Liver (tissue), 3 donors: ENCODE results near the gene CCDC63.

Experiments
- ATF3 ChIP-seq: IDR thresholded peaks from 2 replicates; pipeline ENCODE4 v1.6.1; 2016; ENCODE audit warnings: antibody characterized with exemption
- CTCF ChIP-seq: fragments of 150-350 bp; IDR thresholded peaks from 2 replicates; pipeline ENCODE4 v1.5.1; 2017; ENCODE audit warnings: improper control_type of control experiment, low read depth, low read length; ENCODE audit not compliant: missing input control
- EGR1 ChIP-seq, 2 donors: IDR thresholded peaks; 2 replicates each; pipeline ENCODE4 v1.6.1; 2016 to 2018; ENCODE audit warnings: antibody characterized with exemption in 2 of 2, low read depth in 2 of 2
- HNF4G ChIP-seq: IDR thresholded peaks from 2 replicates; pipeline ENCODE4 v1.6.1; 2016; ENCODE audit warnings: antibody characterized with exemption
- JUND ChIP-seq, 2 donors: IDR thresholded peaks; 2 replicates each; pipeline ENCODE4 v1.6.1; 2016; ENCODE audit warnings: antibody characterized with exemption in 2 of 2
- NR2F2 ChIP-seq: IDR thresholded peaks from 2 replicates; pipeline ENCODE4 v1.6.1; 2016; ENCODE audit warnings: antibody characterized with exemption
- RAD21 ChIP-seq, 2 donors: IDR thresholded peaks; 2 replicates each; pipeline ENCODE4 v1.6.1; 2016; ENCODE audit warnings: antibody characterized with exemption in 2 of 2, mild to moderate bottlenecking in 2 of 2
- RXRA ChIP-seq, 2 donors: IDR thresholded peaks; 2 replicates each; pipeline ENCODE4 v1.6.1; 2017 to 2018; ENCODE audit warnings: antibody characterized with exemption in 2 of 2, mild to moderate bottlenecking in 1 of 2
- SP1 ChIP-seq: IDR thresholded peaks from 2 replicates; pipeline ENCODE4 v1.6.1; 2018; ENCODE audit warnings: antibody characterized with exemption, mild to moderate bottlenecking
- TAF1 ChIP-seq: conservative IDR thresholded peaks from 2 replicates; pipeline ENCODE4 v1.6.1; 2016; ENCODE audit warnings: antibody characterized with exemption, mild to moderate bottlenecking
- YY1 ChIP-seq: IDR thresholded peaks from 2 replicates; pipeline ENCODE4 v1.6.1; 2016; ENCODE audit warnings: antibody characterized with exemption, mild to moderate bottlenecking
- TF ChIP-seq, protein P1 (sequence below): IDR thresholded peaks from 2 replicates; pipeline ENCODE4 v1.6.1; 2016; ENCODE audit warnings: antibody characterized with exemption
- TF ChIP-seq, protein P2 (sequence below): IDR thresholded peaks from 2 replicates; pipeline ENCODE4 v1.6.1; 2016; ENCODE audit warnings: antibody characterized with exemption
- TF ChIP-seq, protein P3 (sequence below): IDR thresholded peaks from 2 replicates; pipeline ENCODE4 v1.6.1; 2016; ENCODE audit warnings: antibody characterized with exemption, mild to moderate bottlenecking
- donor health status: healthy.
- donor health status: healthy.

- TF ChIP-seq CTCF (no peak), EGR1 (IDR thresholded peaks at IDR 0.05; ENCODE audit: low read depth in 2 of 2) (no peak), ATF3 (no peak), RAD21 (IDR thresholded peaks at IDR 0.05) (no peak), TAF1 (no peak), HNF4G (no peak), NR2F2 (no peak), JUND (IDR thresholded peaks at IDR 0.05) (no peak), SP1 (no peak), YY1 (no peak), RXRA (IDR thresholded peaks at IDR 0.05) (no peak)
- TF ChIP-seq, protein P1, sequence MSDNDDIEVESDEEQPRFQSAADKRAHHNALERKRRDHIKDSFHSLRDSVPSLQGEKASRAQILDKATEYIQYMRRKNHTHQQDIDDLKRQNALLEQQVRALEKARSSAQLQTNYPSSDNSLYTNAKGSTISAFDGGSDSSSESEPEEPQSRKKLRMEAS: no peak
- TF ChIP-seq, protein P2, sequence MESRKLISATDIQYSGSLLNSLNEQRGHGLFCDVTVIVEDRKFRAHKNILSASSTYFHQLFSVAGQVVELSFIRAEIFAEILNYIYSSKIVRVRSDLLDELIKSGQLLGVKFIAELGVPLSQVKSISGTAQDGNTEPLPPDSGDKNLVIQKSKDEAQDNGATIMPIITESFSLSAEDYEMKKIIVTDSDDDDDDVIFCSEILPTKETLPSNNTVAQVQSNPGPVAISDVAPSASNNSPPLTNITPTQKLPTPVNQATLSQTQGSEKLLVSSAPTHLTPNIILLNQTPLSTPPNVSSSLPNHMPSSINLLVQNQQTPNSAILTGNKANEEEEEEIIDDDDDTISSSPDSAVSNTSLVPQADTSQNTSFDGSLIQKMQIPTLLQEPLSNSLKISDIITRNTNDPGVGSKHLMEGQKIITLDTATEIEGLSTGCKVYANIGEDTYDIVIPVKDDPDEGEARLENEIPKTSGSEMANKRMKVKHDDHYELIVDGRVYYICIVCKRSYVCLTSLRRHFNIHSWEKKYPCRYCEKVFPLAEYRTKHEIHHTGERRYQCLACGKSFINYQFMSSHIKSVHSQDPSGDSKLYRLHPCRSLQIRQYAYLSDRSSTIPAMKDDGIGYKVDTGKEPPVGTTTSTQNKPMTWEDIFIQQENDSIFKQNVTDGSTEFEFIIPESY: no peak
- TF ChIP-seq, protein P3, sequence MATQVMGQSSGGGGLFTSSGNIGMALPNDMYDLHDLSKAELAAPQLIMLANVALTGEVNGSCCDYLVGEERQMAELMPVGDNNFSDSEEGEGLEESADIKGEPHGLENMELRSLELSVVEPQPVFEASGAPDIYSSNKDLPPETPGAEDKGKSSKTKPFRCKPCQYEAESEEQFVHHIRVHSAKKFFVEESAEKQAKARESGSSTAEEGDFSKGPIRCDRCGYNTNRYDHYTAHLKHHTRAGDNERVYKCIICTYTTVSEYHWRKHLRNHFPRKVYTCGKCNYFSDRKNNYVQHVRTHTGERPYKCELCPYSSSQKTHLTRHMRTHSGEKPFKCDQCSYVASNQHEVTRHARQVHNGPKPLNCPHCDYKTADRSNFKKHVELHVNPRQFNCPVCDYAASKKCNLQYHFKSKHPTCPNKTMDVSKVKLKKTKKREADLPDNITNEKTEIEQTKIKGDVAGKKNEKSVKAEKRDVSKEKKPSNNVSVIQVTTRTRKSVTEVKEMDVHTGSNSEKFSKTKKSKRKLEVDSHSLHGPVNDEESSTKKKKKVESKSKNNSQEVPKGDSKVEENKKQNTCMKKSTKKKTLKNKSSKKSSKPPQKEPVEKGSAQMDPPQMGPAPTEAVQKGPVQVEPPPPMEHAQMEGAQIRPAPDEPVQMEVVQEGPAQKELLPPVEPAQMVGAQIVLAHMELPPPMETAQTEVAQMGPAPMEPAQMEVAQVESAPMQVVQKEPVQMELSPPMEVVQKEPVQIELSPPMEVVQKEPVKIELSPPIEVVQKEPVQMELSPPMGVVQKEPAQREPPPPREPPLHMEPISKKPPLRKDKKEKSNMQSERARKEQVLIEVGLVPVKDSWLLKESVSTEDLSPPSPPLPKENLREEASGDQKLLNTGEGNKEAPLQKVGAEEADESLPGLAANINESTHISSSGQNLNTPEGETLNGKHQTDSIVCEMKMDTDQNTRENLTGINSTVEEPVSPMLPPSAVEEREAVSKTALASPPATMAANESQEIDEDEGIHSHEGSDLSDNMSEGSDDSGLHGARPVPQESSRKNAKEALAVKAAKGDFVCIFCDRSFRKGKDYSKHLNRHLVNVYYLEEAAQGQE: no peak
Observed at GRCh38 chr12:110913119-110914056, 66.6 kb downstream of the CCDC63 start.
